GM15510 (cell line): ENCODE results near the gene VAV2.

Experiments
- POLR2A ChIP-seq: IDR thresholded peaks from 3 replicates; pipeline ENCODE4 v1.6.1; 2011; ENCODE audit warnings: borderline replicate concordance; ENCODE audit not compliant: insufficient read length; ENCODE audit errors: extremely low read depth

VAV2 gene

DNA sequence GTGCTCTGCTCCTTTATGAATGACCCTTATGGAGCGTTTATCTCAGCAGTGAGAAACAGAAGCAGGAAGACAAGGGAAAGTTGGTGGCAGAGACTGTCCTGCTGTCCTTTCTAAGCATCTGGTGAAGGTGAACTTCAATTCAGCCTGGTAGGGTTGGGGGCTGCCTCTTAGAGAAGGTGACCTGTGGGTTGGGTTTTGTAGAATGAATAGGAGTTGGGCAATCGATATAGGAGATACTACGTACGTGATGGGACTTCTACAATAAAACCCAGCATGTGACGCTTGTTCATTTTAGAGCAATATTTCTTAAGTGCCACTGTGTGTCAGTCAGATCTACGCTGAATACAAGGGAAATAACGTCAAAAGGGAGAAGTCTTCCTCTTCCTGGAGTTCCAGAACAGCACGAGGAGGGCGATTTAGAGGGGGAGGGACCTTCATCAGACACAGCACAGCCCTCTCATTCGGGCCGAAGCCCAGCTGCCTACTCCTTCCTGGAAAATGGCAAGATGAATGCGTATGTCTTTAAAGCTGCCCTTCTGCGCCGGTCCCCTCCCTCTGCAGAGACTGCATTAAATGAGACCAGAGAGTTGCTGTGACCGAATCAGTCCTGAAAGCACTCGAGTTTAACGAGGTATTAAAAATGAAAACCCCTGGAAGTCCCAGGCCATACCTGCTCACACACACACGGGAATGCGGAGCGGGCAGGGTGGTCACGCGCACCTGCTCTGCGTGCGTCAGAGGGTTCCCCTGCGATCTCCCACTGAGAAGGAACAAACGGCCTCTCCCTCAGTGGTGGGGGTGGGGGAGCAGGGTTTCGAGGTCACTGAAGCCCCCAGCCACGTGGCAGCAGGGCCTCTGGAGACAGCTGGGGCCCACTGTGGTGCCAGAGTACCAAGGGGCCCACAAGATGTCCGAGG lies 168.7 kb downstream of the VAV2 start:
- no peak for TF ChIP-seq POLR2A

DNA sequence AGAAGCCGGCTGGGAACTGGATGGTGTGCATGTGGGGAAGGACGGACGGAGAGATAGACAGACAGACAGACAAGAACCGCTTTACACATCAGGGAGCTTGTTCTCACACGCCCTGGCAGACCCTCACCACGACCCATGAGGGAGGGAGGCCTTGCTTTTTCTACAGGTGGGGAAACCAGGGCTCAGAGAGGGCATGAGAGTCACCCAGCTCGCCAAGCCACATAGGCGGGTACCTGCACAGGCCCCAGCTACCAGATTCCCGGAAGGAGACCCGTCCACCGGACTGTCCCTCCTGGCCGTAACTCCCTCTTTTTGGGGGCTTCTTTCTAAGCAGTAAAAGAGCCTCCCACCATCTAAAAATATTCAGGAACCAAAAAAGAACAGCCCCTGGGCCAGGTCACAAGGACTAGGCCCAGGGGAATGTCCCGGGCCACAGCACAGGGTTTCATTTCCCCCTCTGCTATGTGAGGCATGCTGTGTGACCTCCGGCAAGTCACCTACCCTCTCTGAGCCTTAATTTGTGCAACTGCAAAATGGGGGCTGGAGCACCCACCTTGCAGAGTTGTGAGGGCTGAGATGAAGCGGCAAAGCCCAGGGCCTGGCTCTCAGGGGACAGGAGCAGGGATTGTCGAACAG lies 169.6 kb downstream of the VAV2 start:
- no peak for TF ChIP-seq POLR2A

DNA sequence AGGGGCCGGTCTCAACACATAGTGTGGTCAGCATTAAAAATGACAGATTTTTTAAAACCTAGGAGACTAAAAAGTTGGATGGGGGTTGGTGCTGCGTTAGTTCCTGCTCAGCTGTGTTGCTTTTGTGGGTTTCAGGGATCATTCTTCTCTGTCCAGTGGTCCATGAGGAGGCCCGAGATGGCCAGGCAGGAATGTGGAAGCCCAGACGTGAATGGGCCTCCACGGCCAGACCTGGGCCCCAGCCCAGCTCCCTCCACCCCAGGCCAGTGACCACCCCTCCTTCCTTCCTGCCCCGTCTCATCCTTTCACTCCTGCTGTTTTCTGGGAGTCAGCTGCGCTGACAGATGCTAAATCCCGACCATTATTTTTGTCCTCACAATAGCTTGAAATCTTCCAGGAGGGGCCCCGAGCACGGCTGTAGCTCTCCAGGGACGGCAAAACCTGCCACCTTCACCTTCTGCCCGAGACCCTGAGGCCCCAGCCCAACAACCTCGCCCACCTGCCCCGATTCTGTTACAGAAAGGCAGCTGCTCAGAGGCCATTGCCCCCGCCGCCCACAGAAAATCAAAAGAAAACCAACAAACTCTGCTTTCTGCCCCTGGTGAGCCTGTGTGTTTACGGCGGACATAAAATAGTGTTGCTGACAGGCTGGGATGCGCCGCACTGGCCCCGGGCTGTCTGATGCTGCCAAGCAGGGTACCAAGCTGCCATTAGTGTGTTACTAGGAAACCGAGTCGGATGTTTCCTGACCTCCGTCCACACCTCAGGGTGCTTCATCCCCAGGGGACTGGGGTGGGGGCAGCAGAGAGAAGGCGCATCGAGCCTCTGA lies 170.3 kb downstream of the VAV2 start:
- TF ChIP-seq POLR2A, result no peak

- TF ChIP-seq POLR2A, result no peak
Measured at GRCh38 chr9:133819923-133820322, 172.2 kb downstream of the VAV2 start.

DNA sequence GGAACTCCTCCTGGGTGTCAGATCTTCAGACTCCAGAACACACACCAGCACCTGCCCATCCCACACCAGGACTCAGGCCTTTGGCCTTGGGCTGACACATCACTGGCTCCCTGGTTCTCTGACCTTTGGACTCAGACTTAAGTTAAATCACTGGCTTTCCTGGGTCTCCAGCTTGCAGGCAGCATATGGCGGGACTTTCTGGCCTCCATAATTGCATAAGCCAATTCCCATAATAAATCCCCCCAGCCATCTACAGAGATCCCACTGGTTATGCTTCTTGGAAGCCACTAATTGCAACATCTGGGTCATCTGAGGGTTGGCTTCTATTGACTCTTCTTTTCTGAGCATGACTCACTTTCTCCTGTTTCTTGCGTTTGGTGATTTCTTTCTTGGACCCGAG lies 173.7 kb downstream of the VAV2 start:
- TF ChIP-seq POLR2A, result no peak

- TF ChIP-seq POLR2A, result no peak
Measured at GRCh38 chr9:133815781-133816180, 176.3 kb downstream of the VAV2 start.

DNA sequence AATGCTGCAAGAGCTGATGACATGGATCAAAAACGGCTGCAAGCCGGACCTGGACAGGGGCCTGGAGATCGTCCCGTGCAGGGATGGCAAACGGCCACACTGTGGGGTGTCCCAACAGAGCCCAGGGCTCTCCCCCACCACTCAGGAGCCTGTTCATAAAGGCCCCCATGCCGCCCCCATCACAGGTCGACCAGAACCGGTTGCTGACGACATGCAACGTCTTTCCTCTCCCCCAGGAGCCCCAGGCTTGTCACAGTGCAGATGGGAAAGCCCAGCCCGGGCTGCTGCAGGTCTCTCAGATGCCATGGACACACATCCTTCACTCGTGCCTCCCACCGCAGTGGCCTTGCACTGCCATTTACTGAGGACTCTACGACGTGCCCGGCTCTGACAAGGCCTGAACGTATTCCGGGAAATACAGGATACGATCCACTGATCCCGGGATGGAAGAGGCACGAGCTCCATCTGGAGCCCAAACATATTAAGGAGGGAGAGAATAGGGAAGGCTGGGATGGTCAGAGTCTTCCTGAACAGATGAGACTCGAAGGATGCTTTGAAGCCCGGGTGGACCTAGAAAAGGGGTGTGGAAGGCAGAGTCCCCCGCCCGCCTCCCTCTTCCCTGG lies 177.4 kb downstream of the VAV2 start:
- no peak for TF ChIP-seq POLR2A

DNA sequence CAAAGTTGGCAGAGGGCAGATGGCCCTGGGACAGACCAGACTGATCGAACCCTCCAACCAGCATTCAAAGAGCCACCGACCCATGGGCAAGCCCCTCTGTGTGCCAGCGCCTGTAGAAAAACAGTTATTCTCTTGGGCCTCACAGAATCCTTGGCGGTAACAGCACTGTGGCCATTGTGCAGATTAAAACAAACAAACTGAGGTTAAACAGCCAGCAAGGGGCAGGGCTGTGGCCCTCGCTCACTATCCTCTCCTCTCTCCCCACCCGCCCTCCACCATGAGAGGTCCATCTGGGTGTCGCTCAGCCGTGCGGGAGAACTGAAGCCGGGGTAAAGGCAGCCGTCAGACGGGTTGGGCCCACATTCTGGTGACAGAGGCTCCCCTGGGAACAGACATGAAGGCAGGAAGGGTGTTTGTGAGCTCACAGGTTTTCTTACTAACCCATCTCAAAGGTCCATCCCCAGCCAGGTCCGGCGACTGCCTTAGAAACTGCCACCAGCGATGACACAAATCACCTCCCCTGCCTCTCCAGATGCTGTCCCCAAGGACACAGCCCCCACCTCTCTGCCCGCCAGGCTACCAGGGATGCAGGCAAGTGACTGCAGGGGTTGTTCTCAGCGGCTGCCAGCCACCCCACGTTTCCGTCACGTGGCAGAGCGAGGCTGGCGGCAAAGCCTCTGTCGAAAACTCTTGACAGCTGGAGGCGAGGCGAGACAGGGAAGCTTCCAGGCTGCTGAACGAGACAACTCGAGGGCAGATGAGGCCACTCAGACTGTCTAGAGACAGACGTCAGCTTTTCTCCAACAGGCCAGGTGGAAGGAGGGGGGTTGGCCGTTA lies 178.2 kb downstream of the VAV2 start:
- no peak for TF ChIP-seq POLR2A

DNA sequence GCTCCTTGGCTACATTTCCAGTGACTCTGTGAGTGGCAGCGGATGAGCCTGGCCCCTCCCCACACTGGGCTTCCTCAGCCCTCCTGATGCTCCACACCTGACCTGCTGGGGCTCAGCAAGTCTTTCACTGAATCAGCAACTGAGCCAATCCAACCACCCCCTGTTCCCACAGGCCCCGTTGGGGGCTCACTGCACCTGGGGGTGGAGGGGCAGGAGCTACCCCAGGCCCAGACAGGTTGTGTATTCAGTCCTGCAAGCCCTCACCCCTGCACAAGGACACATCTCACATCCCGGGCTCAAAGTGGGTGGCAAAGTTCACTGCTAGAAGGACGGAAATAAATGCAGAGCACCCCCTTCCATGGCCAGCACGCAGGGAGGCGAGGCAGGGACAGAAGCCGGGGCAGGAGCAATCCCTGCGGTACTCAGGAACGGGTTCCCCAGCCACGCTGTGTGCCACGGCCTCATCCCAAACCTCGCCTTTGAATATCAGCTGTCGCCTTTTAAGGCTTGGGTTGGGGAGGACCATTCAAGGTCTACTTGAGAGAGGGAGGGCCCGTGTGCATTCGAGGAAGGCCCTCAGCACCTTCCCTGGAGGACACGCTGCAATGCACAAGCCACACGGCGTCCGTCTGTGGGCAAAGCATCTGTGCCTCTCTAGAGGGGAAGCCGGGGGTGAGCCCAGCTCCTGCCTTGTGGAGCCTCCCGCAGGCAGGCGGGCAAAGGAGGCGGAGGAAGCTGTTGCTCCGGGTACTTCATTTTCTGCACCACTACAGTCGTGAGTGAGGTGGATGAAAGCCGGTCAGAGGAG lies 179.0 kb downstream of the VAV2 start:
- no peak for TF ChIP-seq POLR2A

DNA sequence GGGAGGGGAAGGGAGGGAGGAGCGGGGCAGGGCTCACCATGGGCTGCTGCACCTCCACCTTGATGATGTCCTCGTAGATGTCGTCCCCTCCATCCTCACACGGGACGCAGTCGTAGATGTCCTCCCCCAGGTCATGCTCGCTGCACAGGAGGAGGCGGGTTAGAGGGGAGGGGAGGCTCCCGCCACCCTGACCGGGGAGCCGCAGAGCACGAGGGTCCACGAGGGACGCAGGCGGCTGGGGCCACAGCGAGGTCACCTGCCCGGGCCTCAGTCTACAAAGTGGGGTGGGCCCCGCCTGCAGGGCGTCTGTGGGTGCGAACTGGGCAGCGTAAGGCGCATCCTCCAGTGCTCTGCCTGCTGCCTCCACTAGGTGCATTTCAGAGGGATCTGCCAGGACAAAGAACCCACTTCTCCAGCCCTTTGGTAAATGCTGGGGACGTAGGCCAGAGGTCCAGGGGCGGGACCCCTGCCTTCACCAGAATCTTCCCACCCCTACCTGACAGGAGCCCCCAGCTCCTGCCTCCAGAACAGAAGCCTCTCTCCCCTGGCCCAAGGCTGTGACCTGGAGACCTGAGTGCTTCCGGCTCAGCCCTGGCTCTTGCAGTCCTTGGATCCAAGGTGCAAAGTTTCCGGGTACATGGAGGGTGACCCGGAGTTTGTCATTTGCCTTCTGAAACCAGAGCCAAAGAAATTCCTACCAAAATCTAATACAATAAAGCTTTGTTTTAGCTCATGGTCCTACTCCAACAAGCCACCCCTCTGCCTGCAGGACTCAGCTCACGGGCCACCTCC lies 179.9 kb downstream of the VAV2 start:
- no peak for TF ChIP-seq POLR2A

- no peak for TF ChIP-seq POLR2A
Measured at GRCh38 chr9:133811471-133811870, 180.7 kb downstream of the VAV2 start.

- no peak for TF ChIP-seq POLR2A
Measured at GRCh38 chr9:133810556-133811195, 181.4 kb downstream of the VAV2 start.

DNA sequence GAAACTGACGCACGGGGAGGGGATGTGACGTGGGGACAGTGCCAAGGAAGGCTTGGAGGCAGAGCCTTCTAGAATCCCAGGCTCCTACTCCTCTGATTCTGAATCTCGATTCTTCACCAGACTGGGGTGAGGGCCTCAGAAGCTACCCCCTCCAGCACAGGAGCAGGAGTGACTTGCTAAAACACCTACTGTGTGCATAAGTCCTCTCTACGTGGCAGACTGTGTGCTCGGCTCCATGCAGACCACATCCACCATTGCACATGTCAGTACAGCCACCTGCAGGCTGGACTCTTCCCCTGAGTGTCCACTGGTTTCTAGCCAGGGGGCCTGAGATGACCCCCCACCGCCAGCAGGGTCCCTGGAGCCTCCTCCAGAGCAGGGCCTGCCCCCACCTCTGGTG lies 182.8 kb downstream of the VAV2 start:
- TF ChIP-seq POLR2A, result no peak

GRCh38 chr9:133807818-133808217 lies 184.3 kb downstream of the VAV2 start:
- no peak for TF ChIP-seq POLR2A
